HG02970 (cell line): Measurements from ENCODE around the gene EDN1.

Source experiments
- ATAC-seq: cut with Tn5 transposase; IDR thresholded peaks from one replicate; pipeline ENCODE4 v1.9.1; 2021; ENCODE audit warnings: mild to moderate bottlenecking, moderate library complexity, moderate number of reproducible peaks; ENCODE audit not compliant: unreplicated experiment, low FRiP score

EDN1 gene

DNA sequence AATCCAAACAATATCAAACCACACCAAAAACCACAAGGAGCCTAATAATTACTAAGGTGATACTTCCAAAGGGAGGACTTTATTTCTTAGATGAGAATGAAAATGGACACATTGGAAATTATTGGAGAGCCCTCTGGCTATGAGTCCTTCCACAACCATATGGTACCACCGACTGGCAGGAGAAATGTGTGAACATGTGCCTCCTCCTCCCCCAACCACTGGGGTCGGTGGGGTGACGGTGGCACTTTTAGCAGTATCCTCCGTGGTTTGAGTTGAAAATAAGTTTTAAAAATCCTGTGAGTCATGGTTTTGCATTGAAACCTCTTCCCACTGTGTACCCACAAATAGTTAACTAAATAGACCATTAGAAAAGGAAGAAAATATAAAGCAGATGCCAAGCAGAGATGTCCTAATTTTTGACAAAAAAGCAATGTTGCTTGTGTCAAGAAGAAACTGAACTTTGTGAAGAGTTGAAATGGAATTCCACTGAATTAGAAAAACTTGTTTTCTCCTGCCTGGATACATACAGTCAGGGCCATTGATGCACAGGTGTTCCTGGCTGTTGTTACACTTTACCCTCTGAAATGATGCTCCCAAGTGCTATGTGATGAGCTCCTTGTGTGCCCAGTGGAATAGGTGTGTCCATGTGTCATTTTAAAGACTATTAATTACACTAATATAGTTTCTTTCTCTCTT is 3.2 kb downstream of the EDN1 start:
- ATAC-seq, result no peak

DNA sequence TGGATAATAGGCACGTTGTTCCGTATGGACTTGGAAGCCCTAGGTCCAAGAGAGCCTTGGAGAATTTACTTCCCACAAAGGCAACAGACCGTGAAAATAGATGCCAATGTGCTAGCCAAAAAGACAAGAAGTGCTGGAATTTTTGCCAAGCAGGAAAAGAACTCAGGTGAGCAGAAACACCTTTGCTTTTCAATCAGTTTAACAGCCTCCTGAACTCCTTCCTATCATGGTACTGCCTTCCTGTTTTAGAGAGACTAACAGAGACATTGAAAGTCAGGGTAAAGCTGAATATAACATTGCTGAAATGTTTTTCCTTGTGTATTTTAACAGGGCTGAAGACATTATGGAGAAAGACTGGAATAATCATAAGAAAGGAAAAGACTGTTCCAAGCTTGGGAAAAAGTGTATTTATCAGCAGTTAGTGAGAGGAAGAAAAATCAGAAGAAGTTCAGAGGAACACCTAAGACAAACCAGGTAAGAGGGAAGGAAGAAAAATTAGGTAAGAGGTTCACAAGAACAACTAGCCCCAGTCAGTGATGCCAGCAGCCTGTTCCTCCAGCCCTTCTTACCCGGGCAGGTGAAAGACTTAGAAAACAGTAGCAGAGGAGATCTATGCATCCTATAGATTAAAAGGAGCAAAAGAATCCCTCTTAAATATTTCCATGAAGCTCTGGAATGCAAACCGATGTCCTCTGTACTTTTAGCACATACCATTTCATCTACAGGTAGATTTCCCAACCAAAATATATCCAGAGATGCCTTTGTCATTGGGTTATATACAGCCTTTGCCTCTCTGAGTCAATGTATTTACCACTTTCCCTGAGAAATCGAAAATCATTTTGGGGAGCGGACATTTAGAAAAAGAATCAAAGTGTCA is 4.0 kb downstream of the EDN1 start:
- ATAC-seq, result no peak

DNA sequence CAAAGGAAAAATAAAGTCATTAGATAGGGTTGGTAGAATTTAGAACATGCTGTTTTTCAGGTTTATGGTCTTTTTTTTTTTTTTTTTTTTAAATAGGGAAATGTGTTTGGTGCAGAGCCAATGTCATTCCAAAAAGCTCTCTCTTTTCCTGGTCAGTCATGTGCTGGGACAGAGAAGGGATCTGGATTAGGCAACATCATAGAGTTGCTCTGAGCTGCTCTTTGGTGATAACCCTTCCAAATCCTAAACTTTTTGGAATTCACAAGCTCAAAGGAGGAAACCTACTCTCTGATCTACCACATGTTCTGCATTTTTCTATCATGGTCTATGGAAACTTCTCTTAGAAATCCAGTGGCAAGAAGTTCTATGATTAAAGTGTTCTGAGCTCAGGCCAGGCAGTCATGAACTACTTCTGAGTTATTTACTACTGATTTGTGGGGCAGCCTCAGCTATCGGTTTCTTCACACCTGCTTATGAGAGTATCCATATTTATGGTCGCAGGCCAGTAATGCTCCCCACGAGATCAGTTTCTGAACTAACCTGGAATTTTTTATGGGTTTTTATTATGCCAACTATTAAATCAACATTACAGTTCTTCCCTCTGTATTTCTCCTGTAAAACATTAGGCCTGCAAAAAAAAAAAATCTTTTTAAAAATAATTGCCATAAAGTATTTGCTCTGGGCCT is 4.8 kb downstream of the EDN1 start:
- ATAC-seq, result no peak

DNA sequence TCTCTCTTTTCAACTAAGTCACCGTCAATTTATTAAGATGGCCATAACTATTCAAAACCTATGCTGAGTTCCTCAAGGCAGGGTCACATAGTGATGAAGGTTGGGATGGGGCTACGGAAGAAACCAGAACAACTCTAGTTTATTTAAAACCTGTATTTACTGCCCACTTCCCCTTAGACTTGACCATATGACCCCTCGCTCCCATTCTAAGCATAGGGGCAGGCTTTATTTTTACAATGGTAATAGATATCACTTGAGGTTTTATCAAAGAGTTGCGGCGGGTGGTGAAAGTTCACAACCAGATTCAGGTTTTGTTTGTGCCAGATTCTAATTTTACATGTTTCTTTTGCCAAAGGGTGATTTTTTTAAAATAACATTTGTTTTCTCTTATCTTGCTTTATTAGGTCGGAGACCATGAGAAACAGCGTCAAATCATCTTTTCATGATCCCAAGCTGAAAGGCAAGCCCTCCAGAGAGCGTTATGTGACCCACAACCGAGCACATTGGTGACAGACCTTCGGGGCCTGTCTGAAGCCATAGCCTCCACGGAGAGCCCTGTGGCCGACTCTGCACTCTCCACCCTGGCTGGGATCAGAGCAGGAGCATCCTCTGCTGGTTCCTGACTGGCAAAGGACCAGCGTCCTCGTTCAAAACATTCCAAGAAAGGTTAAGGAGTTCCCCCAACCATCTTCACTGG is 5.5 kb downstream of the EDN1 start:
- no peak for ATAC-seq

DNA sequence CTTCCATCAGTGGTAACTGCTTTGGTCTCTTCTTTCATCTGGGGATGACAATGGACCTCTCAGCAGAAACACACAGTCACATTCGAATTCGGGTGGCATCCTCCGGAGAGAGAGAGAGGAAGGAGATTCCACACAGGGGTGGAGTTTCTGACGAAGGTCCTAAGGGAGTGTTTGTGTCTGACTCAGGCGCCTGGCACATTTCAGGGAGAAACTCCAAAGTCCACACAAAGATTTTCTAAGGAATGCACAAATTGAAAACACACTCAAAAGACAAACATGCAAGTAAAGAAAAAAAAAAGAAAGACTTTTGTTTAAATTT is 6.1 kb downstream of the EDN1 start:
- ATAC-seq, result no peak

DNA sequence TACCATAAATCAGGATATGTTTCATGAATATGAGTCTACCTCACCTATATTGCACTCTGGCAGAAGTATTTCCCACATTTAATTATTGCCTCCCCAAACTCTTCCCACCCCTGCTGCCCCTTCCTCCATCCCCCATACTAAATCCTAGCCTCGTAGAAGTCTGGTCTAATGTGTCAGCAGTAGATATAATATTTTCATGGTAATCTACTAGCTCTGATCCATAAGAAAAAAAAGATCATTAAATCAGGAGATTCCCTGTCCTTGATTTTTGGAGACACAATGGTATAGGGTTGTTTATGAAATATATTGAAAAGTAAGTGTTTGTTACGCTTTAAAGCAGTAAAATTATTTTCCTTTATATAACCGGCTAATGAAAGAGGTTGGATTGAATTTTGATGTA is 6.4 kb downstream of the EDN1 start:
- ATAC-seq, result no peak

DNA sequence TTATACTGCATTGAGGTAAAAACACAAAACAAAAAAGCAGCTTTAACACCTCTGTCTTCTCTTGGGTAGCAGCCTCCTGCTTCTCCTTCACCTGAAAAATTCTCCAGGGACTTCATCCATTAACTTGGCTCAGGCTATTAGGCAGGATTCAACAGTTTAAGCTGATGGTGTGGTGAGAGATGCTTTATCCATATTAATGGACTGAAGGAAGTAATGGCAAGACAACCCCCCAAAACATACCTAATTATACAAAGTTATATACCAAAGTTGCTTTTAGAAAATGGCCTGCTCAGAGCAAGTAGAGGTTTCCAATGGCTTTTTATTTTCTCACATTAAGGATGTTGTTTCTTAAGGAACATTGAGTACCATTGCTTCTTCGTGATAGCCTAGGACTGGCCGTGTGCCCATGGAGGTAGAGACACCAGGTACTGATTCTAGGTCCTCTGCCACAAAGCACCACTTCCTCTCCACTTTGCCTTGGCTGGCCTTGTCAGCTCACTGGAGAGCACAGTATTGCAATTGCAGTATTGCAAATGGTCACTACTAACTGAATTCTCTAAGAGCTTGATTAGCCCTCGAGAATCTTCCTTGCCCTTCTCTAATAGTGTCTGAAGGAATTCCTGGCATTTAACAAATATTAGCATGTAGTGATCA is 7.3 kb downstream of the EDN1 start:
- no peak for ATAC-seq

DNA sequence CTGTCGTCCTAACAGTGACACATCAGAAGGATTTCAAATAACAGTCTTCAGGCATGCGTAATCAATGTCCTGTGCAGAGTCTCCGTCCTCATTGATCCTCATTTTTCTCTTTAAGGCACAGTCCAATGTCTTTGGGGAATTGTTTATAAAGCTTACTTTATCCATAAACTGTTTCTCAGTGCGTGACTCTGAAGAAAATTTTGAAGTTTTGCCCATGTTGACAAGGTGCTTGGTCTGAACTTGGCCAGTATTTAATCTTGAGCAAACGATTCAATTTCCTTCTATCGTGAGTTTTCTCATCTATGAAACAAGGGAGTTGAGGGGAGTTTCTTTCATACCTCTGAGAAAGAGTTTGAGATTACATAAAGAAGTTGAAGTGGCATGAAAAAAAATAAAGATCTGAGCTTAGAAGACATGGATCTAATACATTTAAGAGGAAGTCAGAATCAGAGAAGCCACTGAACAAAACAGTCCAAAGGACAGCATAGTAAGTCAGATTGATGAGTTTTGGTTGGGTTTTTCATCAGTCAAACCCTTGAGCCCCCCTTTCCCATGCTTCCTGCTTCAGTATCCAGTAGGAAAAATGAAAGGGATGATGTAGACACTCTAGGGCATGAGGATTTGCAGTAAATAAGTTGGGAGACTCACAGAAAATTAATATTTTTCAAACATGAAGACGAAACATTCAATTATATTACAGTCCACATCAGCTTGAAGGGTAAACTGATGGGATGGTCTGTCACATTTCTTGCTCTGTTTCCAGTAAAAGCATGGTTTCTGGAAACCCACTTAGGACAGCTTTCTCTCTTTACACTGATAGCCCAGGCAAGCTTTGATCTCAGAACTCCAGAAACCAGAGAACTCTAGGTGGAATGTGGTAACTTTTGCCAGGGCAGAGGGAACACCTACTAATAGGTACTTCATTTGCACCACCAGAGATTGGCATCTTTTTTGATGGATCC is 8.1 kb downstream of the EDN1 start:
- ATAC-seq, result no peak

DNA sequence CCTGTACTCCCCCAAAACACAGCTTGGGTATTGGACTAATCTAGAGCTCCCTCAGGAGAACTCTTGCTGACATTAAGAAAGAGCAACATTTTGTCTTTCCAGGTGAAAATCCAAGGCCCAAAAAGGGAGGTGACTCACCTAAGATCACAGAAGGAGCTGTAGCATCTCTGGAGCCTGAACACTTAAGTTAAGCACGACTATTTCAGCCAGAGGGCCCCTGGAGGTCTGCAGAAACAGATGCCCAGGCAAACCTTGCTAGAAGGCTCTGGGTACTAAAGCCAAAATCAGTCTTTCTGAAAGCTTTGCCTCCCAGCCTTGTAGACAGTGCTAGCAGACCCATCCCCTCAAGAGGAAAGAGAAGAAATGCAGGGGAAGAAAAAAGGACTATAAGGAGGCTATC is 8.8 kb downstream of the EDN1 start:
- no peak for ATAC-seq

DNA sequence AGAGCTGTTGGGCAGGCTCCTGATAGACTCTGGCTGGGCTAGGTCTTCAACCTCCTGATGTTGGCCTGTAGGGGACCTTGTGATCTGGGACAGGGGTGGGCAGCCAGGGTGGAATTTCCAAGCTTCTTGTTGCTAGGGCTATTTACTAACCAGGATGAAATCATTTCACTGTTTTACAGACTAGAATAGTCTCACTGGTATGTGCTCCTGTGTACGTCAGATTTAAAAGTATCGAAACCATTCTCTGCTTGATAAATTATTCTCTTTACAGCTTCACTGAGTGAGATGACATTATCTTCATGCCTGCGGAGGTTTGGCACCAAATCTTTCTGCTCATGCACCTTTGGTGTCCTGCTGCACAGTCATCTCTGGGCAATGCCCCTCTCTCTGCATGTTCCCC is 10.9 kb downstream of the EDN1 start:
- ATAC-seq, result no peak

DNA sequence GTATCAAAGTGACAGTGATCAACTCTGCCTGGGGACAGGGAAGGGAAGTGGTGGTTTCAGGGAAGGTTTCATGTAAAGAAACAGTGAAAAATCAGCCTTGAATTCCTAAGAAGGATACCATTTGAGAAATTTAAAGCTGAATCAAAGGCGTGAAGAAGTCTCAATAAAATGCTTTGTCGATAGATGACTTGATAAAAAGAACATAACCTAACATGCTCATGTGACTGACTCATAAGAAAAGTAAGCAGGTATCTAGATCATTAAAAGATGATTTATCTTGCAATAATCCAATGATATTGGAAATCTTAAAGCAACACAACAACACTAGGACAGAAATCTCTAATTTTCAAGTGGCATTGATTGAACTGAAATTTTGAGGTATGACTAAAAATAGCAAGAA is 14.3 kb downstream of the EDN1 start:
- ATAC-seq, result no peak

DNA sequence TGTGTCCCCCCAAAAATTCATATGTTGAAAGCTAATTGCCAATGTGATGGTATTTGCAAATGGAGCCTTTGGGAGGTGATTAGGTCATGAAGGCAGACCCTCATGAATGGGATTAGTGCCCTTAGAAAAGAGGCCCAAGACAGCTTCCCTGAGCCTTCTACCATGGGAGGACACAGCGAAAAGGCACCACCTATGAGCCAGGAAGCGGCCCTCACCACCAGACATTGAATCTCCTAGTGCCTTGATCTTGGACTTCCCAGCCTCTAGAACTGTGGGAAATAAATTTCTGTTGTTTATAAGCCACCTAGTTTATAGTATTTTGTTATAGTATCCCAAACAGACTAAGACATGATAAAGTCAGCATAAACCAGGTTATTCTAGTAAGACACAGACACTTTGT is 18.9 kb downstream of the EDN1 start:
- no peak for ATAC-seq

DNA sequence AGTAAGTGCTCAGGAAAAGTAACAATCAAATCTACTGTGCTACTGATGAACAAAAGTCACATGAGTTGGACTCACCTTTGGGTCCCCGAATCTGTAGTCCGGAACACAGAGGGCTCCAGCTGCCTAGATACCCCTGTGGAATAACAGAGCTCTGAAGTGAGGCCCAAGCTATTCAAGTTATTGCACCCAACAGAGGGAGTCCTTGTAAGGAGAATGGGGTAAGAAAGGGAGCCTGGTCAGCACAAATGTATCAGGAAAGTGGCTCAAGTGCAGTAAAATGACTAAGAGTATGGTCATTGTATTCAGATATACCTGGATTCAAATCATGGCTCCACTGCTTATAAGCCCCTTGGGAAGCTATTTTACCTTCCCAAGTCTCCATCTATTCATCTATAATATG is 20.9 kb downstream of the EDN1 start:
- ATAC-seq, result no peak

DNA sequence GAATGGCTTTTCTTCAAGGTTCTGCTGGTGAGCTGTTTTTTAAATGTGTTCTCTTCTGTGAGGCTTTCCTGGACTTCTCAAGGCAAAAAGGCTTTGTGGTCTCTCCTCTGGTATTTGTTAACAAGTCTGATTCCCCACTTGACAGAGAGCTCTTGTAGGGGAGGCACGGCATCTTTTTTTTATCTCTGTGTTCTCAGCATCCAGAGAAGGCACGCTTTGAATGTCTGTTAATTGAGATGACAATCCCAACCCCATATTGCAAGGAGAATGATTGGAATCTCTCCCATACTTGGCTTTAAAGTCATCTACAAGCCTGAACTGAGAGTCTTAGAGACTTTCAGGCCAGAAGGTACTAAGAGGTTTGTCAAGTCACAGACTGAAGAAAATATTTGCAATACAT is 22.6 kb downstream of the EDN1 start:
- no peak for ATAC-seq

DNA sequence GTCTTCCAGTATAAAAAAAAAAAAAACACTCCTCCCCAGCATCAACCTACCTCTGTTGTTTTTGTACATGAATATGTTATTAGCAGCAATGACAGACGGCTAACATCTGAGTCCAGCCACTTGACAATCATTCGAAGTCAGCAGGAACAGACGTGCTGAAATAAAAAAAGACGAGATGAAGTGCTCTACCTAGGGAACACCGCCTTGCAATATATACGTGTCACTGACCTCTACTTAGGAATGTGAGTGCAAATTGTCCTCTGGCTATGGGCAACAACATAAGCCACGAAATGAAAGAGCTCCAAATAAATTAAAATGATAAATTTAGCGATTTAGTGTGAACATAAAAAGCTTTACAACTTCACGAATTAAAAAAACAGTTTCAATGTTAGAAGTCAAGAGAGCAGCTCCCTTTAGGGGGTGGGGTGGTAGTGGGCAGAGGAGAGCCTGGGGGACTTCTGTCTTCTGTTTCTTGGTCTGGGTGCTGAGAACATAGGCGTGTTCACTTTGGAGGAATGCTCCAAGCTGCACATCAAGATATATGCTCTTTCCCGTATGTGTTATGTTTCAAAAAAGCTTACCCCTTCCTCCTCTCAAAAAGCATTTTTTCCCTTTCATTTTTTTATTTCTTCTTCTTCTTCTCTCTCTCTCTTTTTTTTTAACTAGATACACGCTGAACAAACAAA is 23.3 kb downstream of the EDN1 start:
- no peak for ATAC-seq

DNA sequence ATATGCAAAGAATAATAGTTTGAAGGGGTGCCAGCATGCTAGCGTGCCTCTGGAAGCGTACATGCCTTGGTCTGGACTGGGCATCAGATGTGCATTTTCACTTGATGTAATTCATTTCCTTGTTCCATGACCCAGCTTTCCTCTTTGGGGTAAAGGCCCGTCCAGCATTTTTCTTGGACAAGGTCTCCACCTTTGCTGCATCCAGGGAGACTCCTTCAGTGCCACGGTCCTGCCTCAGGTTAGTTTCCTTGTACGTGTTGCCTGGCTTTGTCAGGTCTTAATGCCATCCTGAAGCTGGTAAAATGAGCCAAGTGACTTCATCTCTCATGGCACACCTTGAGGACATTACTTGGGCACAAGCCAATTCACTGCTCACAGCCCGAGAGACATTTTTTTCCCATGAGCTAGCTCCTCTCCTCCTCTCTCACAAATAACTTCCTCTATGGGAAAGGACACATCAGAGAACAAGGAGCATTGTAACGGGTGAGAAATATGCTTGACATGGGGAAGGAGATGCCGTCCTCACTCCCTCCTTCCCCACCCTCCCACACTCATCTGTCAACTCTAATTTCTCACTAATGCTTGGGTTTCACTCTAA is 23.9 kb downstream of the EDN1 start:
- no peak for ATAC-seq

DNA sequence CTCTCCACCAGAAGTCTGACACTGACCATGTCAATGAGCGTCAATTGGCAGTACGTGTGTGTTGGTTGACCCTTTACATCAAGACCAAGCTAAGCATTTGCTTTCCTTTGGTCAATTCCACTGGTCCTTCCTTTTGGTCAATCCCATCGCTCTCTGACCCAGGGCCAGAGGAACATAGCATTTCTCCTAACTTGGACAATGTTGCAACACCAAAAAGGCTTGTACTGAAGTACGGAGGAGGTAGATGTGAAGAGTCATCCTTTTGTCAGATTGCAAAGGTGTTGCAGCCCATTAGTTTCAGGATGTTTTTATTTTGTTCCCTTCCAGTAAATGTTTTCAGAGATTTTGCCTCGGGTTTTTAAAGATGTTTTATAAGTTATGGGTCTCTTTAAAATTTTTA is 24.6 kb downstream of the EDN1 start:
- no peak for ATAC-seq

DNA sequence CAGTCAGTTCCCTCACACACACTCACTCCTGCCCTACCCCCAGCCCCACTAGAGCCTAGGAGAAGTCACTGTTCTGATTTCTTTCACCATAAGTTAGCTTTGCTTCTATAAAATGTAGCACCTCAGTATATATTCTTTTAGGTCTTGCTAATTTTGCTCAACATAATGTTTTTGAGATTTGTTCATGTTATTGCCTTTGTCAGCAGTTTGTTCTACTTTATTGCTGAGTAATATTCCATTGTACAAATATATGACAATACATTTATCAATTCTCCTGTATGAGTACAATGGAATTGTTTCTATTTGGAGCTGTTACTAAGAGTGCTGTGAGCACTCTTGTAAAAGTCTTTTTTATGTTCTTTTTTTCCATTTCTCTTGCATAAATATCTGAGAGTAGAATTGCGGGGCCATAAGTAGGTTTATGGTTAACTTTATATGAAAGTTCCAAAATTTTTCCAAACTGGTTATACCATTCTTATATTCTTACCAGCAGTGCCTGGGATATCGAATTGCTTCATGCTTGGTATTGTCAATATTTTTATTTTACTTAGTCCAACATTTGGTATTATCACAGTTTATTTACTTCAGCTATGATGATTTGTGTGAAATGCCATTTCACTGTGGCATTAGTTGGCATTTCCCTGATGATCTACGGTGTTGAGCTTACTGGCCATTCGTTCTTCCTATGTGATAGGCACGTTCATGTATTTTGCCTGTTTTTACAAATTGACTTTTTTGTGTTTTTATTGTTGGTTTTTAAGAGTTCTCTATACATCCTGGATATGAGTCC is 25.3 kb downstream of the EDN1 start:
- ATAC-seq, result no peak
